Measurements from ENCODE around the gene AADACL2.

AADACL2 gene

GRCh38 chr3:151740581-151740980, 6.9 kb downstream of the AADACL2 start:
- no peak for TF ChIP-seq CTCF (IDR thresholded peaks at IDR 0.05)

- no peak for TF ChIP-seq CTCF (IDR thresholded peaks at IDR 0.05)
These were observed 10.1 kb downstream of the AADACL2 start for GRCh38 chr3:151743855-151744254.

- no peak for TF ChIP-seq CTCF (IDR thresholded peaks at IDR 0.05)
These were observed 16.5 kb downstream of the AADACL2 start for GRCh38 chr3:151750181-151750580.

GRCh38 chr3:151750678-151751077, 17.0 kb downstream of the AADACL2 start:
- TF ChIP-seq CTCF (IDR thresholded peaks at IDR 0.05) = no peak

GRCh38 chr3:151751161-151751560, 17.4 kb downstream of the AADACL2 start:
- no peak for TF ChIP-seq CTCF (IDR thresholded peaks at IDR 0.05)

- TF ChIP-seq CTCF (IDR thresholded peaks at IDR 0.05) = no peak
These were observed 20.1 kb downstream of the AADACL2 start for GRCh38 chr3:151753846-151754245.

- no peak for TF ChIP-seq CTCF (IDR thresholded peaks at IDR 0.05)
These were observed 27.9 kb downstream of the AADACL2 start for GRCh38 chr3:151761581-151761980.

- TF ChIP-seq CTCF (IDR thresholded peaks at IDR 0.05) = no peak
These were observed 32.0 kb downstream of the AADACL2 start for GRCh38 chr3:151765685-151766084.

All from LNCAP (cell line).